H1 (cell line): Measurements from ENCODE around the gene MAPT. TPM values are rescaled to one million over a fixed set of nuclear protein-coding genes. Genes with fewer than 3 reads are reported as not detected.

Source experiments
- ASH2L ChIP-seq: fragments of 200-600, 300-600 bp; sonication (generic); IDR thresholded peaks from one replicate; pipeline ENCODE4 v1.7.1; 2017; ENCODE audit warnings: low read length
- BACH1 ChIP-seq: IDR thresholded peaks from 2 replicates; pipeline ENCODE4 v1.6.1; 2012; ENCODE audit warnings: low read length, improper control_type of control experiment
- CBX5 ChIP-seq: fragments of 300-800, 300-1000 bp; sonication (generic); IDR thresholded peaks from 2 replicates; pipeline ENCODE4 v1.7.1; 2016; ENCODE audit warnings: antibody characterized with exemption, low read length, low read depth
- CBX8 ChIP-seq: fragments of 300-800, 300-1000 bp; sonication (generic); IDR thresholded peaks from 2 replicates; pipeline ENCODE4 v1.7.1; 2016; ENCODE audit warnings: low read depth, low read length, borderline replicate concordance
- CHD2 ChIP-seq: IDR thresholded peaks from 2 replicates; pipeline ENCODE4 v1.6.1; 2012; ENCODE audit warnings: low read length, improper control_type of control experiment
- CTBP2 ChIP-seq: IDR thresholded peaks from 2 replicates; pipeline ENCODE4 v1.7.0; 2011; ENCODE audit warnings: borderline replicate concordance, mild to moderate bottlenecking, moderate library complexity, mixed read lengths, low read length; ENCODE audit not compliant: insufficient read depth, insufficient read length
- E2F6 ChIP-seq: IDR thresholded peaks from 2 replicates; pipeline ENCODE4 v1.6.1; 2012; ENCODE audit warnings: inconsistent platforms
- FOSL1 ChIP-seq: IDR thresholded peaks from 2 replicates; pipeline ENCODE4 v1.6.1; 2011; ENCODE audit warnings: mild to moderate bottlenecking, low read depth, low read length, moderate library complexity; ENCODE audit not compliant: insufficient read depth
- GABPA ChIP-seq: IDR thresholded peaks from 2 replicates; pipeline ENCODE4 v1.6.1; 2011; ENCODE audit warnings: mild to moderate bottlenecking, low read length, moderate library complexity, borderline replicate concordance; ENCODE audit not compliant: insufficient read depth
- GTF2F1 ChIP-seq: IDR thresholded peaks from 2 replicates; pipeline ENCODE4 v1.6.1; 2012; ENCODE audit warnings: low read depth, low read length, improper control_type of control experiment, borderline replicate concordance
- HDAC2 ChIP-seq, 2 experiments: fragments of 300-600 bp in 1 of 2; sonication (generic) in 1 of 2; IDR thresholded peaks; 2 replicates each; pipeline ENCODE4 v1.6.1; 2011 to 2012; ENCODE audit warnings: low read depth in 2 of 2, low read length in 2 of 2, mild to moderate bottlenecking in 2 of 2, moderate library complexity in 2 of 2, borderline replicate concordance in 1 of 2, inconsistent platforms in 1 of 2
- JUN ChIP-seq: IDR thresholded peaks from 2 replicates; pipeline ENCODE4 v1.6.1; 2011; ENCODE audit warnings: low read depth, mild to moderate bottlenecking, improper control_type of control experiment, low read length
- JUND ChIP-seq: IDR thresholded peaks from 2 replicates; pipeline ENCODE4 v1.6.1; 2011; ENCODE audit warnings: mild to moderate bottlenecking, improper control_type of control experiment, low read length
- KDM4A ChIP-seq: IDR thresholded peaks from one replicate; pipeline ENCODE4 v1.7.1; 2012; ENCODE audit warnings: low read depth, mild to moderate bottlenecking, moderate library complexity, low read length, inconsistent platforms; ENCODE audit not compliant: severe bottlenecking
- KDM5A ChIP-seq: fragments of 200-600 bp; IDR thresholded peaks from 2 replicates; pipeline ENCODE4 v1.7.1; 2012; ENCODE audit warnings: mild to moderate bottlenecking, low read length, inconsistent platforms, mixed read lengths
- NRF1 ChIP-seq: IDR thresholded peaks from 2 replicates; pipeline ENCODE4 v1.6.1; 2011; ENCODE audit warnings: mild to moderate bottlenecking, low read depth, low read length, improper control_type of control experiment
- POLR2AphosphoS5 ChIP-seq: IDR thresholded peaks from 2 replicates; pipeline ENCODE4 v1.6.1; 2011; ENCODE audit warnings: low read depth, low read length
- POU5F1 ChIP-seq: IDR thresholded peaks from 2 replicates; pipeline ENCODE4 v1.6.1; 2011; ENCODE audit warnings: low read depth, mild to moderate bottlenecking, low read length, moderate library complexity
- RXRA ChIP-seq: IDR thresholded peaks from 2 replicates; pipeline ENCODE4 v1.6.1; 2011; ENCODE audit warnings: low read depth, mild to moderate bottlenecking, low read length, moderate library complexity; ENCODE audit not compliant: insufficient read depth
- SIRT6 ChIP-seq: IDR thresholded peaks from one replicate; pipeline ENCODE4 v1.7.1; 2012; ENCODE audit warnings: low read length, inconsistent platforms
- SUZ12 ChIP-seq: fragments of 200-600 bp; sonication (generic); IDR thresholded peaks from 2 replicates; pipeline ENCODE4 v1.6.1; 2012; ENCODE audit warnings: mild to moderate bottlenecking, inconsistent platforms, low read length, moderate library complexity, mixed read lengths
- TCF12 ChIP-seq: IDR thresholded peaks from 2 replicates; pipeline ENCODE4 v1.6.1; 2011; ENCODE audit warnings: low read depth, mild to moderate bottlenecking, low read length
- TEAD4 ChIP-seq: IDR thresholded peaks from 2 replicates; pipeline ENCODE4 v1.6.1; 2012; ENCODE audit warnings: low read depth, low read length, inconsistent platforms, mixed read lengths
- YY1 ChIP-seq: IDR thresholded peaks from 2 replicates; pipeline ENCODE4 v1.6.1; 2011; ENCODE audit warnings: low read depth, mild to moderate bottlenecking, low read length
- polyA plus RNA-seq, 7 experiments: library from polyadenylated mRNA; depleted of rRNA in 3 of 7; stranded (reverse) in 5 of 7; unstranded in 2 of 7; fragments of >200 nt in 5 of 7; fragments of 200-250 nt in 2 of 7; gene quantifications; 1 replicate in 5 of 7; 2 replicates in 1 of 7; 4 replicates in 1 of 7; pipeline versions ENCODE4 v1.2.1 to v1.2.3, GENCODE V29; 2011 to 2013; ENCODE audit warnings: missing spikeins in 2 of 7, mixed read lengths in 2 of 7
- total RNA-seq: library from RNA; stranded (reverse); fragmentation: NEBNext Ultra II Directional; extraction: Animal tissue kit (Norgen Biotek cat#: 25700); gene quantifications from 2 replicates; pipeline ENCODE4 v1.2.1, GENCODE V29; 2021

MAPT gene
- total and polyA plus RNA-seq, 2 of the 8 experiments (the other 6 are each of a cell fraction or from before 2014, with no cell fraction given) = 0.54 to 1.7 TPM

GRCh38 chr17:45896803-45897693 is 2.7 kb downstream of the MAPT start (continued):
- TF ChIP-seq POU5F1 (no peak), SUZ12 (peak; percentile 67), TCF12 (no peak), POLR2AphosphoS5 (peak; percentile 51; the same call in 1 of the 2 replicates), JUND (no peak), CBX8 (no peak), FOSL1 (no peak), CBX5 (no peak), CTBP2 (no peak), HDAC2 (IDR thresholded peaks at IDR 0.05; ENCODE audit: borderline replicate concordance in 1 of 2, low read depth in 2 of 2, low read length in 2 of 2) (no peak), E2F6 (peak; percentile 68), YY1 (0 out of 2 replicates have a peak, but pooled peaks have one; percentile 50), SIRT6 (no peak), BACH1 (no peak), ASH2L (peak; percentile 67), JUN (no peak), RXRA (no peak), CHD2 (peak; percentile 34; the same call in 1 of the 2 replicates), KDM5A (no peak), KDM4A (peak; percentile 88), NRF1 (no peak), TEAD4 (peak; percentile 86), GABPA (no peak), GTF2F1 (no peak)
